T1000 (cell line): ENCODE results near the gene VASH1.

ENCODE experiments used
- DNase-seq: peaks from one replicate; lab custom pipeline; 2025; ENCODE audit warnings: mixed read lengths; lab: John Stamatoyannopoulos, UW

VASH1 gene

GRCh38 chr14:76742966-76743365 lies 18.3 kb upstream of the VASH1 start:
- DNase-seq, result no peak

DNA sequence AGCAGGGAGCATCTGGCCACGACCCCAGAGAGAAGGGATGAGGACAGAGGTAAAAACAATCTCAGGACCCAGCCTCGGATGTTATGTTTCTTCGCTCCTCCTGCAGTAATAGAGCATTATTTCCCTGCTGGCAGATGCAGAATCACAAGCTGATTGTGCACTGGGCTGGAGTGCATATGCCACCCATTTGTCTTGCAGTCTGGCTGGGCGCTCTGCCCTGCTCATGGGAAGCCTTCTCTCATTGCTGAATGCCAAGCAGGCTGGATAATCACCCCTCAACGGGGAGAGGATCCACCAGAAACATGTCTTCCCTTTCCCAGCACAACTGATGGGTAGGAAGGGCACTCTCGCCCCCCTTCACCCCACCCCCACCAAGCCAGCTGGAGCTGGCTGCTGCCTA lies 8.5 kb upstream of the VASH1 start:
- no peak for DNase-seq

DNA sequence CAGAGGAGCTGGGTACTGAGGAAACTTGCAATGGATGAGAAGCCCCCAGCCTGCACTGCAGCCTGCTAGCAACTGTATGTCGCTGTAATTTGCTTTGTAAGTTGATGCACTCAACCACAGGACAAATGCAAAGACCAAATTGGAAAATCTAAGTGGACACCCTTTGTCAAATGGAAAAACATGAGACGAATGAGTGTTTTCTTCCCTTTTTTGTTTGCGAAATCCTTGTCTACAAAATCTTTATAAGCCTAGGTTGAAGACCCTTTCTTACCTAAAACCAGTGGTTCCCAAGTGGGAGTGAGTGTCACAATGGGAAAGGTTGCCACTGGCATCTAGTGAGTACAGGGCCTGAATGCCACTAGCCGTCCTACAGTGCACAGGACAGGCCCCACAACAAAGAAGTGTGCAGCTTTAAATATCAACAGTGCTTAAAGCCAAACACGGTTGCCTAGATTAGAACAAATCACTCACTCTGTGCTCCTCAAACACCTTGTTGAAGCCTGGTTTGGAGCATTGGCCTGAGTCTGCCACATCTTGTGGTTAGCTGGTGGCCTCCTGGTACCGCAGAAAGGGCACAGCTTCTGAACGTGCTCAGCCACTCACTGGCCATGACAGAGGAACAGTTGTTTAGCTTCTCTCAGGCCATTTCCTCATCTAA lies 7.6 kb upstream of the VASH1 start:
- no peak for DNase-seq

DNA sequence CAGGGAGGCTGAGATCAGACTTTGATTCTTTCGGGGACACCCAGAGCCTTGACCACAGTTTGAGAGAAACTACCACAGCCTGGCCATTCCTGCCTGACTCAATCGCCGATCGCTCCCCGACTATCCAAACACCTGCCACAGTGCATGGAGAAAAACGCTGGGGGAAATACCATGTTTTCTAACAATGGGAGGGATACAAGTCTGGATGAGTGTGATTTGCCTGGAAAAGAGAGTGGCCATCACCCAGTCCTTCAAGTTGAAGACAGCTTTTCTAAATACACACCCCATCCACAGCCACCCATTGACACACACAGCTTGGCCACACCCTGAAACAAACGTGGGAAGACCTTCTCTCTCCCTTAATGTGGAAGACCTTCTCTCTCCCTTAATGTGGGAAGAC lies 6.7 kb upstream of the VASH1 start:
- no peak for DNase-seq

DNA sequence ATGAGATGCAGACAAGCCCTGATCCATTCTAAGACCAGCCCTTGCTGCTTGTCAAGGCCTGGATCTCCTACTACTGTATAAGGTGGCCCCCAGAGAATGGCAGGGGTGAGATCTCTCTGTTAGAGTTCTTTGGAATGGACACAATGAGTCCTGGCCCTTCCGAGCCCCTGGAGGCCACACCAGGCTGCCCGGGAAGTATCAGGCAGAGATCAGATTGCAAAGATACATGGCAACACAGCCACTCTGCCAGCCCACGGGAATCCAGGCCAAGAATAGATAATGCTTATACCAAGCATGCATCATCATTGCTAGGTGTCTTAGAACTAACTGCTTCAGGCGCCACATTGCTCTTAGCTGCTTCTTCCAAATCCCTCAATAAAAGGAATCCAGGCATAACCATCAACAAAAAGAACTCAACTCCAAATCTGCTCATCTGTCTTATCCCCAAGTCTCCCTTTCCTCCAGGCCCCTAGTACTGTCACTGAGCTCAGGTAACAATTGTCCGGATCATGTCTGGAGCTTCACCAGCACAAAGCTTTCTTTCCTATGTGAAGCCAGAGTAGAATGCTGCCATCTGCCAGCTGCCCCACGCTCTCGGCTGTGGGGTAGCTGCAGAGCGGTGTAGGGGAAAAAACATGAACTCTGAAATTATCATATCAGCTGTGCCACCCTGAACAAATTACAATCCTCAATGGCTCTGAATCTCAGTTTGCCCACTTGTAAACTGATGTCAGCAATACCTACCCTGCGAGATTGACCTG lies 5.5 kb upstream of the VASH1 start:
- DNase-seq, result no peak

GRCh38 chr14:76756371-76756750 lies 4.9 kb upstream of the VASH1 start:
- no peak for DNase-seq

GRCh38 chr14:76759589-76759988 lies 1.7 kb upstream of the VASH1 start:
- no peak for DNase-seq

- DNase-seq, result no peak
Measured at GRCh38 chr14:76760331-76761135, 735 bp upstream of the VASH1 start.

GRCh38 chr14:76761960-76762410 lies 717 bp downstream of the VASH1 start:
- DNase-seq, result no peak

DNA sequence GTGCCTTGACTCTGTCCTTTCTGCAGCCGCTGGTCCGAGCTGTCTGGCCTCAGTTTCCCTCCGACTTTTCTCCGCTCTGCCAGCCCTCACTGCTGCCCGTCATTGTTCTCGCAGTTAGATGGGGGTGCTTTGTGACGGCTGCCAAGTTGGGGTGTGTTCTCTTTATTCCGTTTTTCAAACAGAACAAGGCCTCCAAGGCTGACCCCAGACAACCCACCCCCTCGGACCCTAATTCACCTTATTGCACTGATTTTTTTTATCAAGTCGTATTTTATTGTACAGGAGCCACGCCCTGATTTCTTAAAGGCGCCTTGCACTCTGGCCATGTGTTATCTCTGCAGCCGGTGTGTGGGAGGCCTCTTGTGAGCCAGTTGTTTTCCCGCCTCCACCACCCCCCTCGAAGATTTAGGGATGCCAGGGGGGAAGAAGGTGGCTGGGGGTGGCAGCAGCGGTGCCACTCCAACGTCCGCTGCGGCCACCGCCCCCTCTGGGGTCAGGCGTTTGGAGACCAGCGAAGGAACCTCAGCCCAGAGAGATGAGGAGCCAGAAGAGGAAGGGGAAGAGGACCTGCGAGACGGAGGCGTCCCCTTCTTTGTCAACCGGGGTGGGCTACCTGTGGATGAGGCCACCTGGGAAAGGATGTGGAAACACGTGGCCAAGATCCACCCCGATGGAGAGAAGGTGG lies 1.3 kb downstream of the VASH1 start:
- no peak for DNase-seq

DNA sequence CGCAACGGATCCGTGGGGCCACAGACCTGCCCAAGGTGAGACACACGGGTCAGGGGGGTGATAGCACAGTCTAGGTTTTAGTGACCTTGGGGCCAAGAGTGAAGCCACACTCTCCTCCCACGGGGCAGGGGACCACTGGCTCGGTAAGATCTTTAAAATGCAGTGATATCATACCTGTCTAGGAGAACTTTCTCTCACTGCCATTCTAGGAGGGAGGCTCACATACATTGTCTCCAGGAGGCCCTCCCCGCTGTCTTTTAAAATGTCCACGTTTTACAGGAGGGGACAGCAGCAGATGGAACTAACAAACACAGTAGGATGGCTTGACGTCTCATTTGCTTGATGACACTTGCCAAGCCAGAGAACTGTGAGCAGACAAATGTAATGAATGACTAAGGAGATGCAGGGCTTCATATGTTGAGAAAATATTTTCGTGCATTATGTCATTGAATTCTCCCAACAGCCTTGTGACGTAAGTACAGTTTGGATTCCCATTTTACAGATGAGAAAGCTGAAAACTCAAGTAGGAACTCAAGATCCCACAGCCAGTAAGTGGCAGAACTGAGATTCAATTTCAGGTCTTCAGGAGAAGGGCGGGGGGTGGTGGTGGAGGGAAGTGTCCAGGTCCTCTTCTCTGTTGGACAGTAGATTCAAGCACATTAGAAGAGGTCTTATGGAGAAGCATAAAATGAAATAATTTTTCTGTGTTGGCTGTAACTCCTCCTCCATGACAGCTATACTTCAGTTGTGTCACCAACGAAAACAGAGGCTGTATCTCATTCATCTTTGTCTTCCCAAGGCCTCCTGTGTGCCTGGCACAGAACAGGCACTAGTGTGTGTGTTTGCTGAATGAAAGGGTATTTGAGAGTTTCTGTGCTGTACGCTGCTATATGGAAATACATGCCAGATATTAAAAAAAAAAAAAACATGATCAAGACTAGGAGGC lies 2.1 kb downstream of the VASH1 start:
- DNase-seq, result no peak

DNA sequence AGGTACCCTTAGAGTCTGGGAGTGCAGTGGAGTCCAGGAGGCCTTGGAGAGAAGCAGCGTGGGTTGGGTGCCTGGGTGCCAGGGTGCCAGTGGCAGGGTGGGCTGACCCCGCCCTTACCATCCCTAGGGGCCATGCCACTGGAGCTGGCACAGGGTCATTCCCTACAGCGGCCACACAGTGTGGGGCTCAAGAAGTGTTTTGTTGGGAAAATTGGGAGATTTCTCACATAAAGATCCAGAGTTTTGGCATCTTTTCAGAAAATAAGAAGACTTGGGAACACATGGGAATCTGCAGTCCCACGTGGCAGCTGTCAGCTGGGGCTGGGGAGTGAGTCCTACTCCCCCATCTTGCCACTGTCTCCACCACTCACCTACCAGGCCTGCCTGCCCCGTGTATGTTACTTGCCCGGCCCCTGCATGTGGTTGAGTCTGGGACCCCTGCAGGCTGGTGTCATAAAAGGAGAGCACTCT lies 4.2 kb downstream of the VASH1 start:
- no peak for DNase-seq

DNA sequence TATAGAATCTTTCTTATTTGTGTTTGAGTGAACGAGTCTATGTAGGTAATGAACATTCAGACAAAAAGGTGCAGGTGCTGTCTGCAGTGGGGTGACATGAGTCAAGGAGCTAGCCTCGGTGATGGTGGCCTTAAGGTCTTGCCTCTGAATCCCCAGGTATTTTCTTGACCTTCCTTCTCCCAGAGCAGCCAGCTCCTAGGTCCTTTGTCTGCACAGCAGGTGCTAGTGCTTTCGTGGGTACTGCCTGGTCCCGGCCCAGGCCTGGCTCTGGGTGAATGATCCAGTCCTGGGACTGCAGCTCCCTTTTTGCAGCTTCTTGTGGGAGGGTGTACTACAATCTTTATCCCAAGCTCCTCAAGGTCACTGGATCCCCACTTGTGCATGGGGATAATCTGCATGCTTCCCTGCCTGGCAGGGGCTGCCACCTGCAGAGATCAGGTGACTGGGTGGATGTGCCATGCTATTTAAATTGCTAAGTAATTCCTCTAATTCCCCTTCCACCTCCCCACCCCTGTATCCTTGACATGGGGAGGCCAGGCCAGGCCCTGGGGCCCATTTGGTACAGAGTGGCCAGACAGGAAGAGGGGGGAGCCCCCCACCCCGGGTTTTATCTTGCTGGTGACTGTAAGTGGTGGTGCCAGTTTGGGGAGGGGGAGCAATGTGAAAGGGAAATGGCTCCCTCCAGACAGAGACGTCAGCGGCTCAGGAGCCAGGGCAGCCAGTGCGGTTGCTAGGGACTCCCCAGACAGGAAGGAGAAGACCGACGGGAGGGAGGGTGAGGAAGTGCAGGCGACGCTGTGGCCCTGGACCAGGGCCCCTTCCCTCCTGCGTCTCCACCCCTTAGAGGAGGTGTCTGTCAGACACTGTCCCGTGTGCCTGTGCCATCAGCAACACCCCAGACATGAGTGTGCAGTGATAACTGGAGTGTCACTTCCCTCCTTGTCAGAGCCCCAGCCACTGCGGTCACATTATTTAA lies 6.7 kb downstream of the VASH1 start:
- no peak for DNase-seq

DNA sequence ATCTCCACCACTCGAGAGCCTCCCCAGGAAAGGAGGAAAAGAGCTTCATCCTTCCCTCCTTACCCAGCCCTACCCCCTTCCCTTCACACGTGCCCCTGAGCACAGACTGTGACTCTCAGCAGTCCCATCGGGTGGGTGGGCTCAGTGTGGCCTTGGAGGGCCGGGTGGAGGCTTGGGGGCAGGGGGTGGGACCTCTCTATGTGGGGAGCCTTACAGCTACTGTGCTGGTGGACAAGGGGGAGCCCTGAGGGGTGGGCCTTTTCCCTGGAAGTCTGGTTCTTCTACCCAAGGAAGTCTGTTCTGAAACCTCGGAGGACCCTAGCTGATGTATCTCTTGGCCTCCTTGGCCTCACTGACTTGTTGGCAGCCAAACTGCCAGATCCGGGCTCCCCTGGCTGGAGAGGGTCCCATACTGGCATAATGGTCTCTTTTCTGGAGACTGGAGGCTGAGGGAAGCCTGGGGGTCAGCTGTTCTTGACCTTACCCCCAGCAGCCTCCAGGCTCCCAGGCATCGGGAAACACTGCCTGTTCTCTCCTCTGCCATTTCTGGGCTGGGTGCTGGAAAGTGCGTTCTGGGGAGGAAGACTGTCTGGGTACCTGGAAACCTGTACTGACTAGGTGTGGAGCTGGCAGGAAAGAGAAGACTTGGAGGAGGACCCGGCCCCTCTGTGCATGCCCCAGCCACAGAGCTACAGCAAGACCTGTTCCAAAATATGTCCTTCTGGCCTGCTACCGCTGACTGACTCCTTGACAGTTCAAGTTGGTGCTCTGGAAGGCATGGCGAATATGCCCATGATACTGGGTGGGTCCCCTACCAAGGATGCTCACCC lies 7.6 kb downstream of the VASH1 start:
- DNase-seq, result no peak

- DNase-seq, result no peak
Measured at GRCh38 chr14:76769636-76770292, 8.5 kb downstream of the VASH1 start.

DNA sequence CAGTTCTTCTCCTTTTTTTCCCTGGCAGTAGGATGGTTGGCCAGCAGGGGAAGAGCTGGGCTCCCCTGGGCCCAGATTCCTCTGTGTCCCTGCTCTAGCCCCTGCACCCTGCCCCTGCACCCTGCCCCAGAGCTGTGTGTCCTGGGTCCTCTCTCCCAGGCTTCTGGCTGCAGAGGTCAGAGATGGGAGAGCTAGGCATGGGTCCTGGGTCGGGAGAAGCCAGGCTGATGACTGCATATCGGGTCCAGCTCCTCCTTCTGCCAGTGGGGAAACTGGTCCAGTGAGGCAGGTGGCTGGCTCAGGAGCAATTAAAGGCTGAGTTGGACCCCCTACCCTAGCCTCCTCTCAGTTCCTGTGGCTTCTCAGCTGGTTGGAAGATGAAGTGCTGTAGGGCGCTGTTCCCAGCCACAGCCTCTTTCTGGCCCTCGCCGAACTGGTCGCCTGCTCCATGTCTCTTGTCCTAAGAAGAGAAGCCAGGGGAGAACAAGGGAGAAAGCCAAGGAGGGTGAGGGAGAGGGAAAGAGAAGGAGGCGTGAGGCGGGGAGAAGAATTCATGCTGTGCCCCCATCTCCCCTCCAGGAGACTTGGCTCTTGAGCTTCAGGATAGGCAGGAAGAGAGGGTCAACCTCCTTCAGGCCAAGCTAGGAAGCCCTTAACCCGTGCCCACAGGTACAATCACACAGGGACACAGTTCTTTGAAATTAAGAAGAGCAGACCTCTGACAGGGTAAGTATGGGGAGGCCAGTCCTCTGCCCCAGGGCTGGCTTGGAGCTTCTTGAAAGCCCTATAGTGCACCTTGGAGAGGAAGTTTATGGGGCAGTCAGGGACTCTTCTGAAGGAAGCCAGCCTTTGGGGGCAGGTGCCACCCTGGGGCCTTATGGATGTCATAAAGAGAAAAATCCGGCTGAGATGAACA lies 9.5 kb downstream of the VASH1 start:
- no peak for DNase-seq

DNA sequence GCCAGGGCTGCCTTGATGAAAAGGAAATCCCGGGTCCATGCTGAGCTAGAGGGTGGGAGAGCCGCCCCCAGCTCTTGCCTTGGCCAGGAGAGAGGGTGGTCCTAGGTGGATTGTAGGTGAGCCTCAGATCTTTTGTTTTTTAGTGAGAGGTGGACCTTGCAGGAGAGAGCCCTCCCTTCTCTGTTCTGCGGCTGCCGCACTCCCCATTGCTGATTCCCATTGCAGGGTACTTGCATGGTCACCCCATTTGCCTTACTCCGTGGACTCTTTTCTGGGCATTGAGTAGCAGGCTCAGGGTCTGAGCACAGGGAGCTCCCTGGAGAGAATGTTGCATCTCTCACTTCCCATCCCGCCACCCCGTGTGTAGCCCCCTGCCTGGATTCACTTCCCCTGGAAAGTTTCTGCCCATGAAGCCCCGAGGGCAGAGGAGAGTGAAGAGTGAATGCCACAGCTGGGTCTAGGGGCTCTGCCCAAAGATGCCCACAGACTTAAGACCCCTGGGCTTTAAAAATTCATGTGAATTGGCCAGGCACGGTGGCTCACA lies 10.2 kb downstream of the VASH1 start:
- DNase-seq, result no peak
